GM10266 (cell line): Measurements from ENCODE around the gene TRPM3.

Experiments used
- DNase-seq: peaks from one replicate; pipeline ENCODE4 v3.0.0; 2012; ENCODE audit errors: extremely low spot score
- TF ChIP-seq, protein P1 (sequence below): IDR thresholded peaks from 2 replicates; pipeline ENCODE4 v1.5.1; 2012; ENCODE audit warnings: mild to moderate bottlenecking, low read depth; ENCODE audit not compliant: control insufficient read depth, insufficient read depth; ENCODE audit errors: missing control alignments

TRPM3 gene

DNA sequence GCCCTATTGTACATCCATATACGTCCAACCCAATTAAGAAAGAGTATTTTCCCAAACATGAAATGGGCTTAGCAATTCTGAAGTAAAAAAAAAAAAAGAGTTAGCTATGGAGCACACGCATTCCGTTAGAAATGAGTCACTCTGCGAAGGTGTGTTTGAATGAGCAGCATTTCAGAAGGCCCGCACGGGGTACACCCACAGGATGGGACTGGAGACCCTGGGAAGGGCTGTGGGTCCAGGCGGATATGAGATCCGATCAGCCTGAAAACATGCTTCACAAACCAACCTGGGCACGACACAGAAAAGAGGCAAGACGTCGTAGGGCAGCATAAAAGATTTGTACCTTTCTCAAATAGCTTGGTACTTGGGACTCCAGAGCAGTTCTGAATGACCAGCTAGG, 533.0 kb downstream of the TRPM3 start:
- TF ChIP-seq, protein P1, sequence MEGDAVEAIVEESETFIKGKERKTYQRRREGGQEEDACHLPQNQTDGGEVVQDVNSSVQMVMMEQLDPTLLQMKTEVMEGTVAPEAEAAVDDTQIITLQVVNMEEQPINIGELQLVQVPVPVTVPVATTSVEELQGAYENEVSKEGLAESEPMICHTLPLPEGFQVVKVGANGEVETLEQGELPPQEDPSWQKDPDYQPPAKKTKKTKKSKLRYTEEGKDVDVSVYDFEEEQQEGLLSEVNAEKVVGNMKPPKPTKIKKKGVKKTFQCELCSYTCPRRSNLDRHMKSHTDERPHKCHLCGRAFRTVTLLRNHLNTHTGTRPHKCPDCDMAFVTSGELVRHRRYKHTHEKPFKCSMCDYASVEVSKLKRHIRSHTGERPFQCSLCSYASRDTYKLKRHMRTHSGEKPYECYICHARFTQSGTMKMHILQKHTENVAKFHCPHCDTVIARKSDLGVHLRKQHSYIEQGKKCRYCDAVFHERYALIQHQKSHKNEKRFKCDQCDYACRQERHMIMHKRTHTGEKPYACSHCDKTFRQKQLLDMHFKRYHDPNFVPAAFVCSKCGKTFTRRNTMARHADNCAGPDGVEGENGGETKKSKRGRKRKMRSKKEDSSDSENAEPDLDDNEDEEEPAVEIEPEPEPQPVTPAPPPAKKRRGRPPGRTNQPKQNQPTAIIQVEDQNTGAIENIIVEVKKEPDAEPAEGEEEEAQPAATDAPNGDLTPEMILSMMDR = no peak
- DNase-seq = no peak

DNA sequence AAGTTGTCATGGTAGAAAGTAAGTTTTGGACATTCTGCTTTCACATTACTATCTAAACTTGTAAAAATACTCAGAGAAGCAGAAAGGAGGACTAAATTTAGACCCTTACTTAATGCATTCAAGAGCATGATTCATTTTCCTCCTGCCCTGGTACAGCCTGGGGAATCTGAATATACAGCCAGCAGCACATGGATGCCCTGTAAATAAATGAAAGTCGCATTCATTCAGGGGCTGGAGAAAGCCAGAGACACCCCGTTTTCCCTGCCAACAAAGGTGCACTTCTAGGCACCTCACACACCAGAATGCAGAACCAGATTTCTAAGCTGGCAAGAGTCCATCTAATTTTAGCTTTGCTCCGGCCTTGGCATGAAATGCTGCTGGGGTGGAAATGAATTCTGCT, 534.2 kb downstream of the TRPM3 start:
- no peak for DNase-seq
- TF ChIP-seq, protein P1 = no peak

DNA sequence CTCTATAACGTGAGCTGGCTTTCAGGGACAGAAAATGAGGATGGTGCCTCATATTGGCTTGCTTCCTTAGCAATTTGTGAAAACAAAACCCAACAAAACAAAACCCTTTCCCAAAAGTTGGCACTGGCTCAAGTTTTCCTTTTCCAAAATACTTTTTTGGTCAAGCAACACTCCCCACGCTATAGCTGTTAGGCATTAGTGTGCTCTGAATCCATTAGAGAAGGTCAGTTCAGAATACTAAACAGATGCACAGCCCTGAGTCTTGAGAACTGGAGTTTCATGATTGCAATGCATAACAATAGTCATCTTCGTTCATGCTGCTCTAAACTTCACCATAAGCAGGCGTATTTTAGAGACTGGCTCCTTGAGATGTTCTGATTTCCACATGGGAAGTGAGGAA, 534.9 kb downstream of the TRPM3 start:
- no peak for DNase-seq
- TF ChIP-seq, protein P1 = no peak

DNA sequence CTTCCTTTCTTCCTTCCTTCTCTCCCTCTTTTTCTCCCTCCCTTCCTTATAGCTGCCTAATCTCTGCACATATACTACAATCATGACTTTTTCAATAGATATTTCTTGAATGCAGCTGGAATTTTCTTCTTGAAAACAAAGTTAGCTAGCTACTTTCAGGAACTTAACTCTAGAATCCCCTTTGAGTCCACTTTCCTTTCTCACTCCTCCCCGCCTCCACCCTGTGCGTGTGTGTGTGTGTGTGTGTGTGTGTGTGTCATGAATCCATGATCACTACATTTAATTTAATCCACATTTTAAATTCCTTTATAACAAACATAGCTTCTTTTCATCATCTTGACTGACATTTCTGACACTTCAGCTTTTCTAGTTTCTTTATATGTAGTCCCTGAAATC, 539.5 kb downstream of the TRPM3 start:
- TF ChIP-seq, protein P1 = no peak

DNA sequence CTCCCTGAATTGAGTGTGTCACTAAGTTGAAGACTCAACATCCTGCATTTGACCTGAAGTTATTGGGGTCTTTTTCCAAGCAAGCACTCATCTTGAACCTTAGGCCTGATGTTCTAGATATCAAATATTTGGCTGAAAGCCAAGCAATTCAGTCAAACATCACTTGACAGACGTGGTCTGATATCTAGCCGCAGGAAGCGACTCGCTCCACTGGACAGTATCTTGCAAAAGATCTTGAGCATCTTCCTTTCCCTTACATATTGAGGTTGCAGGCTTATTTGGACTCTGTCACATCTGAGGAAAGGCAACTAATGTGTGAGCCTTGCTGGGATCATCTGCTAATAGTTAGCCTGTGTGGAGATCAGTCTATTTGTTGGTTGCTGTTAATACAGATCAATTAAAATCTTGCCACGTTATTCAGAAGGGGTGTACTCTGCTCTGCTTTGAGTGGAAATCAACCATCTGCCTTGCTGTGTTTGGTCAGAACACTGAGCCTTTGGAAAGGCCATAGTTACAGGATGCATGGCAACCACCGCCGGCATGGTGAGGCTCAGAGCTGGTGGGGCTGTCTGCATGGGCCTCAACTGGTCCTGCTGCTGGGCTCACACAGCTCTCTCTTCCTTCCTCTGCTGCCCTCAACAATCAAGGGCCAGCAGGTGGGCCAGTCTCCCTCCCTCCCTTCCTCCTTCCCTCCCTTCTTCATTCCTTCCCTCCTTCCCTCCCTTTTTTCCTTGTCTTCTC, 540.0 kb downstream of the TRPM3 start:
- TF ChIP-seq, protein P1 = no peak
- DNase-seq = no peak

More for the DNA sequence above, 539.5 kb downstream of the TRPM3 start:
- DNase-seq = no peak

DNA sequence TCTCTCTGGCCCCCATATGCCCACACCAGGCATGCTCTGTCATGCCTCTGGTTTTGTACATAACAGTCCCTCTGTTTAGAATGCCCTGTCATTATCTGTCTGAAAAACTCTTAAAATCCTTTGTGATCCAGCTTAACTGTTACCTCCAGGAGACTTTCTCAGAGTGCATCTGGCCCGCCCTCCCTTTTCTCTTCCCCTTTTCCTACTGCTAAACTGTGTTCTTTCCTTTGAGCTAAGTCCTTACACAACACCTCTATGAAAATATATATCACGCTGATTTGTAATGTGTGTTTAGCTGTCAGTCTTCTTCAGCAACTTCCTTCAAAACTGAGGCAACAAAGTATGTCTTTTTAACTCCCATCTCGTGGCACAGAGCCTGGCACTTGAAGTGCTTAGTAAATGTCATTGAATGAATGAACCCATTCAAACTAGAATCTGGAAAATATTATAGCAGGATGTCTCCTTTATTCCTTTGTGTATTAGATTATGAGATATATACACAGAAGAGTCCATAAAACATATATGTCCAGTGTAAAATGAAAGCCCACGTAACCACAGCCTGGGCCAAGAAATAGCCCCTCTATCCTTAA, 540.7 kb downstream of the TRPM3 start:
- DNase-seq = no peak
- TF ChIP-seq, protein P1 = no peak

DNA sequence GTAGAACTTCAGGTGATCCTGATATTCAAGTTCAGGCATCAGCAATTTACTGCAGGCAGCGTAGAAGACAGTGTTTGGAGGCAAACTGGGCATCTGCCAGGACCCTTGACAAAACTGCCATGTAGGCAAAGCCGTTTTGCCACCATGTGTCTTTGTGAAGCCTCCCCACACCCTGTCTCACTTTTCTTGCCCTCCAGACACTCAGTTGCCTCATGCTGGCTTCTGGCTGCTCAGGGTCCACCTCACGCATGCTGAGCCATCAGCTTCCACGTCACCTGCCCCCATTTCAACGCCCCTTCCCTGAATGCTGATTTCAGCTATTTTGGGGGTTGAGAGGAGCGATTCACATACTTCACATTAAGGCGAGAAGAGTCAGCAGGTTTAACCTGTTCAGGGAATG, 541.7 kb downstream of the TRPM3 start:
- DNase-seq = no peak
- TF ChIP-seq, protein P1 = no peak
